Measurements from ENCODE around the gene CDC42. TPM values are rescaled to one million over a fixed set of nuclear protein-coding genes. Genes with fewer than 3 reads are reported as not detected.
"Not testable (repeated sequence)": the region's sequence is repeated elsewhere in the genome, so short reads cannot be mapped to it uniquely, and the experiment has no call there.

The CDC42 gene
- total RNA-seq, 1 donor from 2014 or later = 366 TPM

GRCh38 chr1:22089787-22090186 is 37.3 kb downstream of the CDC42 start:
- peak overlapping the region; percentile 59 for H3K27ac Mint-ChIP-seq (ENCODE audit: unreplicated experiment)
- peak overlapping the region; percentile 20 for H3K4me2 ChIP-seq (ENCODE audit: low read length)
- H3K27me3 ChIP-seq (ENCODE audit: insufficient read depth, low read length) = no peaks in the 10 kb centered on the region
- no peak overlapping the region for H3K27ac ChIP-seq (ENCODE audit: low read depth, low read length)
- H3K4me3 ChIP-seq (ENCODE audit: insufficient read depth, low read depth, low read length) = no peak overlapping the region
- H3K9ac ChIP-seq (ENCODE audit: low read length) = no peak overlapping the region
- H3K9me3 ChIP-seq (ENCODE audit: insufficient read depth, low read depth, low read length) = no peaks in the 10 kb centered on the region
- H3K4me1 Mint-ChIP-seq (ENCODE audit: low read depth, unreplicated experiment) = peaks cover 50% of the 10 kb centered on the region
- FAIRE-seq (no peak), DNase-seq (ENCODE audit: low read depth) (no peak)
- no peaks in the 10 kb centered on the region for H3K27me3 Mint-ChIP-seq (ENCODE audit: low read depth, unreplicated experiment)
- no peak for TF ChIP-seq EZH2 (IDR thresholded peaks at IDR 0.05; ENCODE audit: insufficient read depth, low read length)
- no peak for TF ChIP-seq CTCF (IDR thresholded peaks at IDR 0.05; ENCODE audit: insufficient read depth, low read depth, low read length)
- peaks cover 90% of the 10 kb centered on the region for H4K20me1 ChIP-seq (ENCODE audit: insufficient read depth, low read length)
- peaks cover 6% of the 10 kb centered on the region for H3K36me3 Mint-ChIP-seq (ENCODE audit: low read depth, unreplicated experiment)
- no peak overlapping the region for H2AFZ ChIP-seq (ENCODE audit: low read depth, low read length)
- no peaks in the 10 kb centered on the region for H3K9me3 Mint-ChIP-seq (ENCODE audit: unreplicated experiment)
- H3K4me3 Mint-ChIP-seq (ENCODE audit: unreplicated experiment) = no peak overlapping the region
- H3K4me1 ChIP-seq (ENCODE audit: insufficient read depth, low read length) = peaks cover 13% of the 10 kb centered on the region
- peaks cover 32% of the 10 kb centered on the region for H3K36me3 ChIP-seq (ENCODE audit: insufficient read depth, low read length)
- peaks cover 91% of the 10 kb centered on the region for H3K79me2 ChIP-seq (ENCODE audit: insufficient read depth, low read length)

GRCh38 chr1:22090867-22091266 is 38.4 kb downstream of the CDC42 start:
- no peak for TF ChIP-seq EZH2 (IDR thresholded peaks at IDR 0.05; ENCODE audit: insufficient read depth, low read length)
- no peaks in the 10 kb centered on the region for H3K27me3 Mint-ChIP-seq (ENCODE audit: low read depth, unreplicated experiment)
- Histone ChIP-seq H3K27me3 (ENCODE audit: insufficient read depth, low read length) (no peaks in the 10 kb centered on the region), H3K9me3 (ENCODE audit: insufficient read depth, low read depth, low read length) (no peaks in the 10 kb centered on the region), H3K4me2 (ENCODE audit: low read length) (no peak overlapping the region), H3K4me1 (ENCODE audit: insufficient read depth, low read length) (peaks cover 14% of the 10 kb centered on the region), H3K27ac (ENCODE audit: low read depth, low read length) (no peak overlapping the region), H2AFZ (ENCODE audit: low read depth, low read length) (no peak overlapping the region), H4K20me1 (ENCODE audit: insufficient read depth, low read length) (peaks cover 89% of the 10 kb centered on the region), H3K79me2 (ENCODE audit: insufficient read depth, low read length) (peaks cover 88% of the 10 kb centered on the region), H3K36me3 (ENCODE audit: insufficient read depth, low read length) (peaks cover 28% of the 10 kb centered on the region), H3K9ac (ENCODE audit: low read length) (no peak overlapping the region), H3K4me3 (ENCODE audit: insufficient read depth, low read depth, low read length) (no peak overlapping the region)
- peak overlapping the region; percentile 45 for H3K27ac Mint-ChIP-seq (ENCODE audit: unreplicated experiment)
- FAIRE-seq (no peak), DNase-seq (ENCODE audit: low read depth) (no peak)
- H3K4me3 Mint-ChIP-seq (ENCODE audit: unreplicated experiment) = peak overlapping the region; percentile 4
- H3K4me1 Mint-ChIP-seq (ENCODE audit: low read depth, unreplicated experiment) = peaks cover 50% of the 10 kb centered on the region
- H3K36me3 Mint-ChIP-seq (ENCODE audit: low read depth, unreplicated experiment) = peaks cover 8% of the 10 kb centered on the region
- no peaks in the 10 kb centered on the region for H3K9me3 Mint-ChIP-seq (ENCODE audit: unreplicated experiment)

DNA sequence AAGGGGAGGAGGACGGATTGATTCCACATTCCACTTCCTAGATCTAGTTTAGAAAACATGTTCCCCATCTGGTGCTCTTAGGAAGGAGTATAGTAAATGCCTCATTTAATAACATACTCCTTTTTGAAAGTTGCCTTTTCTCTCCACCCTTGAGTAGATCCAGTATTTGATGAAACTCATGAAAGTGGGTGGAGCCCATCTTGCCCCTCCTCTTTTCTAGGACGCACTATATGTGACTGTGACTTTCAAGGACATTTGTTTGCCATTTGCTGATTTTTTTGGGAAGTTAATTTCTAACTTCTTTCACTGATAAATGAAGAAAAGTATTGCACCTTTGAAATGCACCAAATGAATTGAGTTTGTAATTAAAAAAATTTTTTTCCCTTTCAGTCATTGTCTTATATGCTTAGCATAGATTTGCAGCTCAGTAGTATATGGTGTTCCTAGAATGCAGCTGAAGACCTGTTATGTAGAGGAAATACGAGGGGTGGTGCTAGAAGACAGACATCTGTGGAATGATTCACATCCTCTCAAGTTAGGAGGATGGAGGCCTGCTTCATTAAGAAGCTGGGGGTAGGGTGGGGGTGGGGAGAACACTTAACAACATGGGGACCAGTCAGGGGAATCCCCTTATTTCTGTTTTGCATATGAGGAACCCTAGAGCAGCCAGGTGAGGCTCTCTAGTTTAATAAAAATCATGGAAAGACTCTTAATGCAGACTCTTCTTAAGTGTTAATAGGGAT is 39.7 kb downstream of the CDC42 start:
- not testable (repeated sequence) for H3K27me3 Mint-ChIP-seq (ENCODE audit: low read depth, unreplicated experiment); H3K4me3 Mint-ChIP-seq (ENCODE audit: unreplicated experiment); H3K9me3 Mint-ChIP-seq (ENCODE audit: unreplicated experiment); FAIRE-seq; H3K4me3 ChIP-seq (ENCODE audit: insufficient read depth, low read depth, low read length); H2AFZ ChIP-seq (ENCODE audit: low read depth, low read length); H3K27me3 ChIP-seq (ENCODE audit: insufficient read depth, low read length); H3K27ac Mint-ChIP-seq (ENCODE audit: unreplicated experiment); H3K9me3 ChIP-seq (ENCODE audit: insufficient read depth, low read depth, low read length); H3K9ac ChIP-seq (ENCODE audit: low read length); H3K27ac ChIP-seq (ENCODE audit: low read depth, low read length)
- Histone ChIP-seq H4K20me1 (ENCODE audit: insufficient read depth, low read length) (peaks cover 89% of the 10 kb centered on the region), H3K79me2 (ENCODE audit: insufficient read depth, low read length) (peaks cover 84% of the 10 kb centered on the region), H3K4me1 (ENCODE audit: insufficient read depth, low read length) (peaks cover 15% of the 10 kb centered on the region), H3K4me2 (ENCODE audit: low read length) (peak overlapping the region; percentile 40), H3K36me3 (ENCODE audit: insufficient read depth, low read length) (peaks cover 32% of the 10 kb centered on the region)
- DNase-seq (ENCODE audit: low read depth) = peak; percentile 42
- peaks cover 13% of the 10 kb centered on the region for H3K36me3 Mint-ChIP-seq (ENCODE audit: low read depth, unreplicated experiment)
- H3K4me1 Mint-ChIP-seq (ENCODE audit: low read depth, unreplicated experiment) = peaks cover 61% of the 10 kb centered on the region

Data from astrocyte (in vitro differentiated cells and primary cell).